Right kidney (tissue), 1 donor: Measurements from ENCODE around the gene MMEL1.

Source experiments
- DNase-seq: peaks from one replicate; pipeline ENCODE4 v3.0.0-alpha.2; 2016

MMEL1 gene

DNA sequence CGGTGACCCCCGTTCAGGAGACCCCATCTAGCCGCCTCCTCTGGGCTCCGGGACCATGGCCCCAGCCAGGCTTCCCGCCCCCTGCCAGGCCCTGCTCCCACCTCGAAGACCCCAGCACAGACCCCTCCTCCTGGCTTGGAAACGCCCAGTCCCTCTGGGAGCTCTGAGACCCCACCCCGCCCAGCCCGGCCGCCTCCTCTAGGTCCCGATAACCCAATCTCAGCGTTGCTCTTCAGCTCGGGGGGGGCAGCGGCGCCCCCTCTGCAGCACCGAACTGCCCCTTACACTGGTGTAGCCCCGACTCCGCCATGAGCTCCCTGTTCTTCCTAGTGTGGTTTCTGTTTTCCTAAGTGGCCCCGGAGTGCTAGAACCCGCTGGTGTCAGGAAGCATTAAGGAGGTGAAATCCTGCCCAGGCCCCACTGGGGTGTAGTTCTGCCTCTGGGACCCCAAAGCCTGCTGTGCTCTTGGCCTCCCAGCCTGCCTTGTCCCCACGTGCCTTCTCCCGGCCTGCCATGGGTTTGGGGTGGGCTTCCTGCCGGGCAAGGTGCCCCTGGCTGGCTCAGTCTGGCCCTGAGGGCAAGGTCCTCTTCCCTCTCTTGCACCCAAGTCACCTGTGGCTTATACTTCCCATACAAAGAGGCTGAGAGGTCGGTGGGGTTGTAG, 10.7 kb upstream of the MMEL1 start:
- DNase-seq = no peak

DNA sequence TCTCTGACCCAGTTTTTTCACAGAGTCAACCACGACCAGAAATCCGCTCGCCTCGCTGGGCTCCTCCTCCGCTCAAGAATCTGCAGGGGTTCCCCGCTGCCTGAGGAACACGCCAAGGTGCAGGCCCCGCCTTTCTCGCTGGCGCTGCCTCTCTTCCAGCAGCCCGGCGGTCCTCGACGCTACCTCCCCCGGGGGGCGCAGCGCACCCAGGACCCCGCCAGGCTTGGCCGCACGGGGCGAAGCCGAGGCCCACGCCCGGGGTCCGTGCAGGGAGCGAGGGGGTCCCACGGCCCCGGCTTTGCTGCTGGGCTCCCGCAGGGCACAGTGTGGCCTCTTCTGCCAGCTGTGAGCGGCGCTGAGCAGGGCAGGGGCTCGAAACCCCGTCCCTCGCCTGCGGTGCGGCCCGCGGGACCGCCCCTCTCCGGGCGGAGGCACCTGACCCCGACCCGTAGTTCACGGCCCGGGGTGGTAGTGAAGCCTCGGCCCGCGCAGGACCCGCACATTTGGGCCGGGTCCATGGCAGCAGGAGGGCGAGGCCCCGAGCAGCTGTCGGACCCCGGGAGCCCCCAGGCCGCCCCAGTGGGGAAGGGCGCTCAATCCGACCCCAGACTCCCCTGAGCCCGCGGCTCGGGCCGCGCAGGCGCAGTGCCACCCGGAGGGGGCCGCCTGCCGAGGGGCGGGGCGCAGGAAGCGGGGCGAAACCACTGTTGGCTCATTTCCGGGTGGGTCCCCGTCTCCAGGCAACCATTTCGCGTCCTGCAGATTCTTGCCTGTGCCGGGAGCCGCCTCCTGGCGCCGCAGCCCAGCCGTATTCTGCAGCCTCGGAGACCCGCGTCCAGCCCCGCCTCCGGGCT, 10.0 kb upstream of the MMEL1 start:
- peak; percentile 88 for DNase-seq

DNA sequence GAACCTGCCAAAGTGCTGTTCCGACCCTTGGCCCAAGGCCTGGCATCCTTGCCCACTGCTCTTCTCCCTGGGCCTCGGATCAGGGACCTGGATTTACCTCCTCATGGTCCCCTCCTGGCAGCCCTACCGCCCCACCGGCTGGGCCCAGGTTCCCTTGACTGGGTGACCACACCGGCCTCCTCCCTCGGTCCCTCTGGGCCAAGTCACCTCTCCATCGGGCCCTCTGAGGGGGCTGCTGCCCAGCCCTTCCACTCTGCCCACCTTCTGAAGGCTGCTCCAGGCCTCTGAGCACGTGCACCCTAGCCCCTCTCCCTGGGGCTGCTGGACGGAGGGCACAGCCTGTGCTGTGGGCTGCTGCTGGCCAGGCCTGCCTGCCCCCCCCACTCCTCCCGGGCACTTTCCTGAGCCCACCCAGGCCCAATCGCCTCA, 9.3 kb upstream of the MMEL1 start:
- no peak for DNase-seq

DNA sequence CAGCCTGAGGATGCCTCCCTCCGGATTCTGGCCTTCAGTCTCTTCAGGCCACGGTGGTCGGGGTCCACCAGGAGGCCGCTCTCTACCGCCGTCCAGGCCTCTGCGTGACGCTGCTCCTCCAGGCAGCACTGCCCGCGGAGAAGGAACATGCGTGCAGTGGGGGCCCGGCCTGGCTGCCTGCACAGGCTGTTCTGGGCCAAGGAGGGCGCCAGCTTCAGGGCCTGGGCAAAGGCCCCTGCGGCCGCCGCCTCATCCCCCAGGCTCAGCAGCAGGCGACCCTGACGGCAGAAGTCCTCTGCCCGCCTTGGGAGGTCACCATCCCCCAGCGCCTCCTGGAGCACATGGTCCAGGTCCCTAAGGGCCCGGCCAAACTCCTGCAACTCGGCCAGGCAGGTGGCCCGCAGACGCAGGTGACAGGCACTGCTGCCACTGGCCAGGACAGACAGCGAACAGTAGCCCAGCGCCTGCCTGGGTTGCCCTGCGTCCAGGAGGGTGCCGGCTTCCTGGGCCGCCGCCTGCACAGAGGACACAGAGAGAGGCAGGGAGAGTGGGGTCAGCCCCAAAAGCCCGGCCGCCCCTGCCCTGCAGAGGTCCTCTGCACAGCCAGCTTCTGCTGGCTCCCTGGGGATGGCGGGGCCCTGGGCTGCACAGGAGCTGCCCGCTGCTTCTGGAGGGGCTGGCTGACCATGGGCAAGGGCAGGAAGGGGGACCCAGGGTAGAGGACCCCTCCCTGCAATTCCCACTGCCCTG, 8.7 kb upstream of the MMEL1 start:
- DNase-seq = peak; percentile 21

DNA sequence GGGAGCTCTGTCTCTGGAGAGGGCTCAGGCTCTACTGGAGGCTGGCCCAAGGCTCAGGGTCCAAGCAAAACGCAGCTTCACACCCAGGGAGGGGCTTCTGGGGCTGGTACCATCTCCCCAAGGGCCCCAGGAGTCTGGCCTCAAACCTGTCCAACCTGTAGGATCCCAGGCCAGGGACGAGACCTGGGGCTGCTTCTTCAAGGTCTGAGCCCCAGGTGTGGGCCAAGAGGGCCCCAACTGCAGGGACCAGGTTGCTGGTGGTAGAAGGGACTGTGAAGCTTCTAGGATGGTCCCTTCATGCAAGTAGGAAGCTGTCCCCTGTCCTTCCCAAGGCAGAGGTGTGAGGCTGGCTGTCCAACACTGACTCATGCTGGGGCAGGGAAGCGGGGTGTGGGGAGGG, 7.8 kb upstream of the MMEL1 start:
- no peak for DNase-seq

DNA sequence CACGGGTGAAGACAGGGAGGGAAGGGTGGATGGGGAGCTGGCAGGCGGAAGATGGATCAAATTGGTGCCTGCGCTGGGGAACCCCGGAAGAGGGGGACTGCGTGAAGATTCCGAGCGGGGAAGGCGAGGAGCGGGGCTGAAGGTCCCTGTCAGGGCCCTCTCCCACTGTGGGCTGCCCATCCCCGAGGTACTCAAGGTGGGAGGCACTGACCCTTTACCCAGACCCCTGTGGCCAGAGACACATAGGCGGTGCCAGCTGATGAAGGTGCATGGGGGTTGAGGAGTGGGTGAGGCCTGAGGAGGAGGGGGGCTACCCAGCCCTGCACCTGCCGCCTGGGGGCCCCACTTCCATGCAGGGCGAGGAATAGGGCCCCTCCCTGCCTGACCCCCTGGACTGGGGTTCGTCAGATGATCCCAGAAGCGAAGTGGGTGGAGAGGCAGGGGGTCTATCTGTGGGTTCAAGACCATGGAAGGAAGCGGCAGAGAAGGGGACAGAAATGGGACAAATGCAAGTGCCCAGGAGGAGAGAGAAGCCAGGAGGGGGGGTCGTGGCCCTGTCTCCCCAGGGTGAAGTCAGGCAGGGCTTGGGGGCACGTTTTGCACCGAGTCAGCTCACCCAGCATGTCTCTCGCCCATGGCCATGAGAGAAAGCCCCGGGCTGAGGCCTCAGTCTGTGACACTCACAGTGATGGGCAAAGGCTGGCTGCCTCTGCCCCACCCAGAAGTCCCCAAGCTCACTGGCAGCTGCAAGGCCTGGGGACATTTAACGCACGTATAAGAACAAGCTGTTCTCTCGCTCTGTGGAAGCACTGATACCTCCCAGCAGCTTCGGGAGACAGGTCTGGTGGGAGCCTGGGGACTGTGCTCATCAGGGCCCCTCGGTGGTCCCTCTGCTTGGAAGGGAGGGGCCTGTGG, 7.0 kb upstream of the MMEL1 start:
- DNase-seq = no peak

GRCh38 chr1:2639203-2639602, 6.4 kb upstream of the MMEL1 start:
- no peak for DNase-seq

GRCh38 chr1:2638466-2639115, 5.8 kb upstream of the MMEL1 start:
- DNase-seq = no peak

DNA sequence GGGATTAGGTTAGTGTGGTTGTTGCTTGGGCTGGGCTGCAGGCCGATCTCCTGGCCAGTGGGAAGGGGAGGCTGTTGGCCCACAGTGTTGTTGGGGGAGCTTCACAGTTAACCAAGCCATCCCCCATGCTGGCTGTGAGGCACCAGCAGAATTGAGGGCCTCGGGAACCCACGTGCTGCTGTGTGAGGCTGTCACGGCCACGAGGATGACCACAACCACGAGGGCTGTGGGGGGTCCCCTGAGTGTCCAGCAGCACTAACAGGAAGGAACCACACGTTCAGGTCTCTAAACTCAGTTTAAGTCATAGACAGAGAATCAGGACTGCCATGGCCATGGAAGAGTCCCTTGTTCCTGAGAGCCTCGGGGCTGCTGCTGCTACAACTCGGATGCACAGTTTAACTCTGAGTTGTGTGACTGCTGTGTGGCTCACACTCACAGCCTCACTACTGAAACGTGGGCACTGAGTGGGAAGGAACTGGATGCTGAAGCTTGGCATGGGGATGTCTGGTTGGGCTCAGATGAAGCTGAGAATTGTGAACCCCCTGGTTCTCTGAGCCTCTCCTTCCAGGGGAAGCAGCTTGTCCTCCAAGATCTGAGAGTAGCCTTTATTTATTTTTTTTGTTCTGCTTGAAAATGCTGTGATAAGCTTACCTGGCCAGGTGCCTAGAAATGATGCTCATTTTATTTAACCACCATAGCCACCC, 4.8 kb upstream of the MMEL1 start:
- no peak for DNase-seq

- no peak for DNase-seq
These were observed 3.9 kb upstream of the MMEL1 start for GRCh38 chr1:2636733-2637132.

DNA sequence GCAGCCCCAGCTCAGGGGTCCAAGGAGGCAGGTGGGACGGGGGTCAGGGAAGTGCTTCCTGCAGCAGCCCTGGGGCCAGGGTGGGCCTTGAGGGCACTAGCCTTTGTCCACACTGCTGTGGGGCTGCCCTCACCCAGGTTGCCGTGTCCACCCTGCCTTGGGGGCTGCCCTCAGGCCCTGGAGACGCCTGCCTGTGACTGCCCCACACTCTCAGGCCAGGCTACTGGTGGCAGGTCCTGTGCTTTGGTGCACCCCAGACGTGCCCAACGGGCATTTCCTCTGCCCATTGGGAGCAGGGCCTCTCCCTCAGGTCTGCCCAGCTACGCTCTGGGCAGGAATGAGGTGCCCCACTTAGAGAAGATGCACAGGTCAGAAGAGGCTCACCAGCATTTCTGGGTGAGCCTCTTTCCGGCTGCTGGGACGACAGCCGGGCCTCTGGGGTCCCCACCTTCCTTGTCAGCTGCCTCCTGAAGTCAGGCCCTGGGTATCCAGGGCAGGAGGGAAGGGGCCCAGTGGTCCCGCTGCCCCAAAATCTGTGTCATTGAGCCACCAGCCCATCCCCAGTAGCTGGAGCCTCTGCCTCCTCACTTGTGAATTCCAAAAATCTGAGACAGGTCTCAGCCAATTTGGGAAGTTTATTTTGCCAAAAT, 2.7 kb upstream of the MMEL1 start:
- no peak for DNase-seq

- no peak for DNase-seq
These were observed 1.2 kb upstream of the MMEL1 start for GRCh38 chr1:2633936-2634491.

DNA sequence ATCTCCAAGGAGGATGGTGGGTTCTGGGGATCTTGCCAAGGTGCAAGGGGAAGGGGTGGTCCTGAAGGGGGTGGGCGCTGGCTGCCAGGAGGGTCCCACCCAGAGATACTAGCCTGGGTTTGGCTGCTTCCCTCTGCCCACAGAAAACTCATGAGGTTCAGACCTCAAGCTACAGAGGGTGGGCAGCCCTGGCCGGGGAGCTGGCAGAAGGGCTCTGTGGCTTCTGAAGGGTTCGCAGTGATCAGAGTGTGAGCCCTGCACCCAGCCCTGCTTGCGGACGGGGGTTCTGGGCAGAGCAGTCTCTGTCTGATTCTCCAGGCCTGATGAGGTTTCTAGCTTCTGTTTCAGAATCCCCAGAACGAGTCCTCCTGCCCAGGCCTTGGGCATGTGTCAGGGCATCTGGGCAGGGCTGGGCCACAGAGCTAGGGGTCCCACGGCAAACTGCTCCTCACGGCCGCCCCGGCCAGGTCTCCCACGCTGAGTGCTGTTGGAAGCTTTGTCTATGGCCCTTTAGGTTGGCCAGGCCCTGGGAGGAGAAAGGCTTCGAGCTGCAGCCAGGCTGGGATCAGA, 635 bp upstream of the MMEL1 start:
- DNase-seq = no peak

- no peak for DNase-seq
These were observed 775 bp downstream of the MMEL1 start for GRCh38 chr1:2632051-2632430.

GRCh38 chr1:2631136-2632050, 1.4 kb downstream of the MMEL1 start:
- DNase-seq = no peak

GRCh38 chr1:2630498-2631135, 2.2 kb downstream of the MMEL1 start:
- no peak for DNase-seq

- DNase-seq = no peak
These were observed 3.0 kb downstream of the MMEL1 start for GRCh38 chr1:2629627-2630497.
